A673 (cell line): ENCODE results near the gene CD300LF. TPM values are rescaled to one million over a fixed set of nuclear protein-coding genes. Genes with fewer than 3 reads are reported as not detected.

Source experiments
- BruUV-seq: library from RNA; stranded (reverse); fragments of 400-500 nt; replicated peaks from 2 replicates; lab custom pipeline; 2021; lab: Mats Ljungman, UMichigan
- CTCF ChIA-PET: fragments of 300-600 bp; sonication (Branson Sonifier 250); formaldehyde crosslinking; loops from one replicate; lab custom pipeline; 2022; ENCODE audit warnings: antibody characterized with exemption; lab: Charles Lee
- POLR2A ChIA-PET: fragments of 300-600 bp; sonication (Branson Sonifier 250); formaldehyde crosslinking; loops from one replicate; lab custom pipeline; 2022; ENCODE audit warnings: antibody characterized with exemption; ENCODE audit not compliant: low non-redundant PET; lab: Charles Lee
- DNase-seq: peaks from one replicate; pipeline ENCODE4 v3.0.0-alpha.2; 2015; ENCODE audit warnings: low spot score
- H3K27ac ChIP-seq: fragments of 200-600 bp; sonication (generic); 2 replicates; pipeline ENCODE4 v1.5.1; 2016; ENCODE audit warnings: mixed run types, low read depth, mild to moderate bottlenecking, mixed read lengths, antibody characterized with exemption, low read length; ENCODE audit not compliant: poor library complexity, severe bottlenecking
- H3K27me3 ChIP-seq: fragments of 200-600 bp; sonication (generic); replicated peaks from 2 replicates; pipeline ENCODE4 v1.6.1; 2017; ENCODE audit warnings: mixed run types, low read depth, mild to moderate bottlenecking, mixed read lengths, antibody characterized with exemption, low read length; ENCODE audit not compliant: insufficient read depth, poor library complexity
- H3K36me3 ChIP-seq: fragments of 200-600 bp; sonication (generic); 2 replicates; pipeline ENCODE4 v1.6.1; 2016; ENCODE audit warnings: mixed run types, mild to moderate bottlenecking, mixed read lengths, antibody characterized with exemption, low read length; ENCODE audit not compliant: insufficient read depth, poor library complexity, severe bottlenecking
- H3K4me1 ChIP-seq: fragments of 200-600 bp; sonication (generic); 2 replicates; pipeline ENCODE4 v1.6.1; 2017; ENCODE audit warnings: mixed run types, mild to moderate bottlenecking, mixed read lengths, antibody characterized with exemption, low read length; ENCODE audit not compliant: insufficient read depth, poor library complexity, severe bottlenecking
- H3K4me3 ChIP-seq: fragments of 200-600 bp; sonication (generic); 2 replicates; pipeline ENCODE4 v1.5.1; 2016; ENCODE audit warnings: low read depth, mixed run types, mild to moderate bottlenecking, mixed read lengths, low read length; ENCODE audit not compliant: poor library complexity, severe bottlenecking
- H3K9me3 ChIP-seq: fragments of 200-600 bp; sonication (generic); 2 replicates; pipeline ENCODE4 v1.6.1; 2016; ENCODE audit warnings: mixed run types, low read depth, mild to moderate bottlenecking, mixed read lengths, antibody characterized with exemption, low read length; ENCODE audit not compliant: poor library complexity, severe bottlenecking
- CTCF ChIP-seq: fragments of 300-800, 200-600 bp; sonication (generic); conservative IDR thresholded peaks from 2 replicates; pipeline ENCODE4 v1.5.1; 2017; ENCODE audit warnings: low read depth, mild to moderate bottlenecking, antibody characterized with exemption, low read length, moderate library complexity, mixed read lengths
- EZH2 ChIP-seq: fragments of 200-600 bp; sonication (generic); IDR thresholded peaks from 2 replicates; pipeline ENCODE4 v1.6.1; 2017; ENCODE audit warnings: borderline replicate concordance, low read depth, mild to moderate bottlenecking, mixed read lengths, antibody characterized with exemption, low read length; ENCODE audit not compliant: poor library complexity, severe bottlenecking
- intact Hi-C: fragments of 100-400 bp; cut with micrococcal nuclease; formaldehyde crosslinking; loops from one replicate; pipeline ENCODE4 v1.10.0; 2022; ENCODE audit not compliant: unreplicated experiment
- total RNA-seq: library from RNA; stranded (reverse); gene quantifications from 2 replicates; pipeline ENCODE4 v1.2.3, GENCODE V29; 2021

CD300LF gene
- total RNA-seq, 1 experiment from 2014 or later: not detected

DNA sequence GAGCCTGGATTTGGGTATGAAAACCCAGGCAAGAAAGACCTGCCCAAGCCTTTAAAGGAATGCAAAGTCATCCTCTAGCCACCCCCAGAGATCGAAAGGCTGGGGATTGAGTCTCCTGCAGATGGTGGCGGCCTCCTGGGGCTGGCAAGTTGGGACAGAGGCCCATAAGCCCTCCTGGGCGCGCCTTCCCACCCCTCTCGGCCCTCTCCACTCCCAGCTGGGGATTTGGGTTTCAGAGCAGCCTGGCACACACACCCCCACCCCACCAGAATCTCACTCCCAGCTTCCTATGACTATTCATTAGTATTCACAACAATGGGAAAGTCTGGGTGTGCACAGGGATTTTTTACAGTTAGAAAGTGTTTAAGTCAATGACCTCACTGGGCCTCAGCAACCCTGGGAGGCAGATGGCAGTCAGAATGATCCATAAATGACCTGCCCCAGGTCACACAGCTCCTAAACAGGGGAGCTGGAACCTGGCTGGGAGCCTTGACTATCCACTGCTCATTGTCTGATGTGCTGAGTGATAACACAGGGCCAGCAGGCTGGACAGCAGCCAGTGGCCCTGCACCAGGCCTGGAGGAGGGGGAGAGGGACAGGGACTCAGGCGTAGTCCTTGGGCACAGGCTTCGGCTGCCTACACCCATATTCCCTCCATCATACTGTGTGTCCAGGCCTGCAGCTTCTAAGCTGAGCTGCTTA, 47.8 kb upstream of the CD300LF start:
- BruUV-seq: no TSS peak
- Histone ChIP-seq H3K27me3 (no peaks in the 10 kb centered on the region), H3K36me3 (no peaks in the 10 kb centered on the region), H3K27ac (peak overlapping the region; percentile 82), H3K4me3 (no peak overlapping the region), H3K4me1 (peaks cover 47% of the 10 kb centered on the region), H3K9me3 (no peaks in the 10 kb centered on the region)
- TF ChIP-seq EZH2 (no peak), CTCF (no peak)
- intact Hi-C loops: no loop called here
- CTCF ChIA-PET: interaction anchor here (0.6 kb wide), 1 partner anchor 16 kb away, joined by 3 read pairs; a partner anchor contains a TSS
- POLR2A ChIA-PET: interaction anchor here (0.6 kb wide), 1 partner anchor 10 kb away, joined by 6 read pairs; no protein-coding TSS in a partner anchor
- peak; percentile 56 for DNase-seq

DNA sequence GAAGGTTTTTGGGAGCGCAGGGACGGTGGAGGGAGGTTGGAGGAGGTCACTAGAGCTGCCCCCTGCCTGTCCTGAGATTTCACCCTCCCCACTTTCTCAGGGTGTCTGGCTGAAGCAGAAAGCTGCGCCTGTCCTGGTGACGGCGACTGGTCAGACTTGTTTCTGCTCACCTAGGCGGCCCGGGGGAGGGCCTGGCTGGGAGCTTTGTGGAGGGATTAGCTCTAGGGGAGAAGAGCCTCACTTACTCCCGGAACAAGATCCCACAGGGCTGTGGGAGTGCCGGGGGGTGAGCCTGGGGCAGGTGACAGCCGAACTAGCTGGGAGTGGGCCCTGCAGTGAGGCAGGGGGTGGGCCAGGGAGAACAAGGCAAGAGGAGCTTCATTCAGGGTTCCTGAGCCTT, 47.2 kb upstream of the CD300LF start:
- H3K4me3 ChIP-seq: no peak overlapping the region
- DNase-seq: no peak
- peaks cover 47% of the 10 kb centered on the region for H3K4me1 ChIP-seq
- CTCF ChIA-PET: interaction anchor here (0.6 kb wide), 1 partner anchor 17 kb away, joined by 3 read pairs; a partner anchor contains a TSS
- POLR2A ChIA-PET: interaction anchor here (0.6 kb wide), 1 partner anchor 10 kb away, joined by 6 read pairs; no protein-coding TSS in a partner anchor
- intact Hi-C loops: no loop called here
- TF ChIP-seq EZH2 (no peak), CTCF (no peak)
- no peaks in the 10 kb centered on the region for H3K27me3 ChIP-seq
- H3K9me3 ChIP-seq: no peaks in the 10 kb centered on the region
- BruUV-seq: no TSS peak
- peak overlapping the region; percentile 82 for H3K27ac ChIP-seq
- H3K36me3 ChIP-seq: no peaks in the 10 kb centered on the region

DNA sequence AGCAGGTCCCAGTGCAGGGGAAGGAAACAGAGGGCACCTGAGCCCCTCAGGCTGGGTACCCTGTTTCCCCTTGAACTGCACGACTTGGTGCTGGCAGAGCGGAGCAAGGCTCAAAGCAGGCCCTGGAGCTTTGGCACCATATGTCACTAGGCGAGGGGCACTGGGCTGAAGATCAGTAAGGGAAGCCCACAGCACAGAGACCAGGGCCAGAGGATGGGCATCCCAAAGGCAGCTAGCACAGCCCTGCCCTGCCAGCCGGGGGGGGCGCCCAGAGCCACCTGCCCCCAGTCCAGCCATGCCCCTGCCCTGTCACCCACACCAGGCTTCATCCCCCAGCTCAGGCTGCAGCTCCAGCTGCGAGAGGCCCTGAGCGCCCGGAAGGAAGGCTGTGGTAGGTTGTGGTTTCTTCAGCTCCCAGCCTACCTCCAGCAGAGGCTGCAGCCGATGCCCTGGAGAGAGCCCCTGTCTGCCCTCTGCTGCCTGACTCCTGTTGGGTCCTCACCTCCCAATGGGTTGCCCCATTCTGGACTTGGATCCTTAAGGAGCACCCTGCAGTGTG, 46.6 kb upstream of the CD300LF start:
- ChIA-PET POLR2A (no interaction called here), CTCF (no interaction called here)
- peaks cover 47% of the 10 kb centered on the region for H3K4me1 ChIP-seq
- H3K36me3 ChIP-seq: no peaks in the 10 kb centered on the region
- intact Hi-C loops: no loop called here
- H3K9me3 ChIP-seq: no peaks in the 10 kb centered on the region
- no peaks in the 10 kb centered on the region for H3K27me3 ChIP-seq
- no peak for DNase-seq
- TF ChIP-seq EZH2 (no peak), CTCF (no peak)
- no peak overlapping the region for H3K4me3 ChIP-seq
- BruUV-seq: no TSS peak
- peak overlapping the region; percentile 82 for H3K27ac ChIP-seq
